Panc1 (cell line): Measurements from ENCODE around the gene LDB3. TPM values are rescaled to one million over a fixed set of nuclear protein-coding genes. Genes with fewer than 3 reads are reported as not detected.

Source experiments
- ATAC-seq: fragments of 200-7000 bp; cut with Tn5 transposase; 2 replicates; pipeline ENCODE4 v1.9.1; 2020; ENCODE audit warnings: mild to moderate bottlenecking, moderate library complexity
- BruUV-seq: library from RNA; stranded (reverse); fragments of 400-500 nt; replicated peaks from 2 replicates; lab custom pipeline; 2021; lab: Mats Ljungman, UMichigan
- CTCF ChIA-PET: fragments of 300-600 bp; sonication (Branson Sonifier 250); formaldehyde crosslinking; loops from one replicate; lab custom pipeline; 2022; ENCODE audit warnings: antibody characterized with exemption; lab: Charles Lee
- POLR2A ChIA-PET: fragments of 300-600 bp; sonication (Branson Sonifier 250); formaldehyde crosslinking; loops from one replicate; lab custom pipeline; 2022; ENCODE audit warnings: antibody characterized with exemption; lab: Charles Lee
- DNase-seq: peaks from one replicate; pipeline ENCODE4 v3.0.0-alpha.2; 2010; ENCODE audit warnings: low read depth, low spot score
- H3K27ac ChIP-seq: 2 replicates; pipeline ENCODE4 v1.5.1; 2011; ENCODE audit warnings: mild to moderate bottlenecking, low read length, inconsistent platforms
- H3K27me3 ChIP-seq: fragments of 200-500 bp; sonication (Bioruptor generic); 2 replicates; pipeline ENCODE4 v1.6.0; 2014; ENCODE audit warnings: low read length, inconsistent platforms; ENCODE audit not compliant: control insufficient read depth, insufficient read depth
- H3K36me3 ChIP-seq: fragments of 200-500 bp; sonication (Bioruptor generic); 2 replicates; pipeline ENCODE4 v1.5.1; 2014; ENCODE audit warnings: inconsistent platforms, mild to moderate bottlenecking, low read length, moderate library complexity; ENCODE audit not compliant: control insufficient read depth, insufficient read depth
- H3K4me1 ChIP-seq: 2 replicates; pipeline ENCODE4 v1.5.1; 2011; ENCODE audit warnings: inconsistent platforms, mild to moderate bottlenecking, low read length, moderate library complexity; ENCODE audit not compliant: control insufficient read depth, insufficient read depth
- H3K4me3 ChIP-seq, 2 experiments: 2 replicates each; pipeline ENCODE4 v1.5.1; 2011 to 2012; ENCODE audit warnings: low read depth in 2 of 2, low read length in 2 of 2, mild to moderate bottlenecking in 2 of 2, inconsistent platforms in 1 of 2, moderate library complexity in 1 of 2
- H3K9me3 ChIP-seq: fragments of 200-500 bp; sonication (Bioruptor generic); 2 replicates; pipeline ENCODE4 v1.5.1; 2014; ENCODE audit warnings: low read depth, mild to moderate bottlenecking, inconsistent platforms, low read length, moderate library complexity; ENCODE audit not compliant: control insufficient read depth, insufficient read depth
- CTCF ChIP-seq: fragments of 450-650 bp; IDR thresholded peaks from 2 replicates; pipeline ENCODE4 v1.5.1; 2017; ENCODE audit warnings: mild to moderate bottlenecking
- POLR2AphosphoS5 ChIP-seq: IDR thresholded peaks from 2 replicates; pipeline ENCODE4 v1.6.1; 2012; ENCODE audit warnings: mild to moderate bottlenecking, low read depth, low read length, moderate library complexity
- REST ChIP-seq, 2 experiments: IDR thresholded peaks; 2 replicates each; pipeline ENCODE4 v1.6.1; 2011 to 2012; ENCODE audit warnings: low read depth in 2 of 2, control low read depth in 1 of 2, low read length in 1 of 2, mild to moderate bottlenecking in 1 of 2, moderate library complexity in 1 of 2; ENCODE audit not compliant: insufficient read depth in 1 of 2
- SIN3A ChIP-seq: IDR thresholded peaks from 2 replicates; pipeline ENCODE4 v1.6.1; 2012; ENCODE audit warnings: low read depth, mild to moderate bottlenecking, low read length, moderate library complexity, borderline replicate concordance; ENCODE audit not compliant: insufficient read depth
- TCF7L2 ChIP-seq: IDR thresholded peaks from 2 replicates; pipeline ENCODE4 v1.6.1; 2011; ENCODE audit warnings: mild to moderate bottlenecking, low read depth, low read length, inconsistent platforms
- in situ Hi-C: cut with HindIII; loops from 2 replicates; pipeline ENCODE4 v1.10.0; 2016; ENCODE audit warnings: low sequenced_read_pairs, low pct_unique_long_range_greater_than_20kb
- intact Hi-C: fragments of 100-400 bp; cut with micrococcal nuclease; formaldehyde crosslinking; loops from one replicate; pipeline ENCODE4 v1.10.0; 2022; ENCODE audit not compliant: unreplicated experiment
- total RNA-seq: library from RNA; stranded (reverse); gene quantifications from one replicate; pipeline ENCODE4 v1.2.1, GENCODE V29; 2021; ENCODE audit not compliant: unreplicated experiment

The LDB3 gene
- total RNA-seq, 1 experiment from 2014 or later: 0.15 TPM

- POLR2A ChIA-PET: no interaction called here
- Histone ChIP-seq H3K4me1 (no peaks in the 10 kb centered on the region; the same call in 1 of the 2 replicates), H3K36me3 (no peaks in the 10 kb centered on the region), H3K9me3 (no peaks in the 10 kb centered on the region), H3K27ac (no peak overlapping the region), H3K27me3 (no peaks in the 10 kb centered on the region), H3K4me3 (no peak overlapping the region)
- in situ Hi-C loops: no loop called here
- no TSS peak for BruUV-seq
- 0 out of 2 replicates have a peak, but pooled peaks have one; percentile 9 for ATAC-seq
- TF ChIP-seq TCF7L2: no peak
- TF ChIP-seq SIN3A: no peak
- no peak for TF ChIP-seq CTCF
- TF ChIP-seq POLR2AphosphoS5: no peak
- no peak for TF ChIP-seq REST (IDR thresholded peaks at IDR 0.05; ENCODE audit: insufficient read depth in 1 of 2, low read depth in 2 of 2, low read length in 1 of 2)
- intact Hi-C loops: no loop called here
- DNase-seq: no peak
- CTCF ChIA-PET: interaction anchor here (0.5 kb wide), 1 partner anchor 179 kb away, joined by 7 read pairs; the partner anchor contains the start of gene WAPL
Measured at GRCh38 chr10:86700851-86701617, 32.7 kb downstream of the LDB3 start.

GRCh38 chr10:86703176-86703575, 34.9 kb downstream of the LDB3 start:
- BruUV-seq: no TSS peak
- POLR2A ChIA-PET: no interaction called here
- no peak for DNase-seq

More at GRCh38 chr10:86703176-86703575, 34.9 kb downstream of the LDB3 start:
- Histone ChIP-seq H3K4me1 (no peaks in the 10 kb centered on the region; the same call in 1 of the 2 replicates), H3K27ac (no peak overlapping the region), H3K27me3 (no peaks in the 10 kb centered on the region), H3K4me3 (no peak overlapping the region), H3K36me3 (no peaks in the 10 kb centered on the region), H3K9me3 (no peaks in the 10 kb centered on the region)
- in situ Hi-C loops: no loop called here
- ATAC-seq: no peak
- TF ChIP-seq TCF7L2: no peak
- no peak for TF ChIP-seq CTCF
- no peak for TF ChIP-seq SIN3A
- TF ChIP-seq REST (IDR thresholded peaks at IDR 0.05; ENCODE audit: insufficient read depth in 1 of 2, low read depth in 2 of 2, low read length in 1 of 2): no peak
- TF ChIP-seq POLR2AphosphoS5: no peak
- intact Hi-C loops: no loop called here
- CTCF ChIA-PET: interaction anchor here (0.6 kb wide), 1 partner anchor 237 kb away, joined by 5 read pairs; no protein-coding TSS in a partner anchor
